ENCODE results near the gene GPRIN1.

DNA sequence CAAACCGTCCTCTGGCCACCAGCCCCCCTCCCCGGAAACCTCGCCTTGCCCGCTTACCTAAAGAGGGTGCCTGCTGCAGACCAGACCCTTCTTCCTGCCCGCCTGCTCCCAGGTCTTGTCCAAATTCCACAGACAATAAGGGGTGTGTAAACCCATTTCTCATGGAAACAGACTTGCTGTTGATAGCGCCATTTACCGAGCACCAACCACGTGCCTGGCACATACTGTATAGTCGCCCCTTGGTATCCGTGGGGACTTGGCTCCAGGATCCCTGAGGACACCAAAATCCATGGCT is 35.7 kb downstream of the GPRIN1 start:
- TF ChIP-seq, protein P1, sequence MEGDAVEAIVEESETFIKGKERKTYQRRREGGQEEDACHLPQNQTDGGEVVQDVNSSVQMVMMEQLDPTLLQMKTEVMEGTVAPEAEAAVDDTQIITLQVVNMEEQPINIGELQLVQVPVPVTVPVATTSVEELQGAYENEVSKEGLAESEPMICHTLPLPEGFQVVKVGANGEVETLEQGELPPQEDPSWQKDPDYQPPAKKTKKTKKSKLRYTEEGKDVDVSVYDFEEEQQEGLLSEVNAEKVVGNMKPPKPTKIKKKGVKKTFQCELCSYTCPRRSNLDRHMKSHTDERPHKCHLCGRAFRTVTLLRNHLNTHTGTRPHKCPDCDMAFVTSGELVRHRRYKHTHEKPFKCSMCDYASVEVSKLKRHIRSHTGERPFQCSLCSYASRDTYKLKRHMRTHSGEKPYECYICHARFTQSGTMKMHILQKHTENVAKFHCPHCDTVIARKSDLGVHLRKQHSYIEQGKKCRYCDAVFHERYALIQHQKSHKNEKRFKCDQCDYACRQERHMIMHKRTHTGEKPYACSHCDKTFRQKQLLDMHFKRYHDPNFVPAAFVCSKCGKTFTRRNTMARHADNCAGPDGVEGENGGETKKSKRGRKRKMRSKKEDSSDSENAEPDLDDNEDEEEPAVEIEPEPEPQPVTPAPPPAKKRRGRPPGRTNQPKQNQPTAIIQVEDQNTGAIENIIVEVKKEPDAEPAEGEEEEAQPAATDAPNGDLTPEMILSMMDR (IDR thresholded peaks at IDR 0.05) = no peak
- TF ChIP-seq POLR2AphosphoS5 (IDR thresholded peaks at IDR 0.05) = no peak
- no peak for TF ChIP-seq POLR2A (IDR thresholded peaks at IDR 0.05)
- no peak for TF ChIP-seq EP300 (IDR thresholded peaks at IDR 0.05; ENCODE audit: low read depth)

Data from transverse colon (tissue), 4 donors.